PC-3 (cell line): ENCODE measurements around the gene CKAP2. TPM values are rescaled to one million over a fixed set of nuclear protein-coding genes. Genes with fewer than 3 reads are reported as not detected.
"Not testable (repeated sequence)": the region's sequence is repeated elsewhere in the genome, so short reads cannot be mapped to it uniquely, and the experiment has no call there.

Source experiments
- ATAC-seq: fragments of 200-7000 bp; cut with Tn5 transposase; 2 replicates; pipeline ENCODE4 v1.9.1; 2020; ENCODE audit warnings: mild to moderate bottlenecking, moderate library complexity
- BruUV-seq: library from RNA; stranded (reverse); fragments of 400-500 nt; replicated peaks from 2 replicates; lab custom pipeline; 2021; lab: Mats Ljungman, UMichigan
- CTCF ChIA-PET: fragments of 300-600 bp; sonication (Branson Sonifier 250); formaldehyde crosslinking; loops from one replicate; lab custom pipeline; 2022; ENCODE audit warnings: antibody characterized with exemption; lab: Charles Lee
- POLR2A ChIA-PET: fragments of 300-600 bp; sonication (Branson Sonifier 250); formaldehyde crosslinking; loops from one replicate; lab custom pipeline; 2022; ENCODE audit warnings: antibody characterized with exemption; ENCODE audit not compliant: unreplicated experiment; lab: Charles Lee
- DNase-seq: peaks from one replicate; pipeline ENCODE4 v3.0.0-alpha.2; 2015
- H2AFZ ChIP-seq: fragments of 300-600 bp; sonication (generic); 2 replicates; pipeline ENCODE4 v1.6.0; 2016; ENCODE audit warnings: antibody characterized with exemption, low read length
- H3F3A ChIP-seq: fragments of 300-600 bp; sonication (generic); one replicate; pipeline ENCODE4 v1.6.0; 2017; ENCODE audit warnings: antibody characterized with exemption, low read length, control low read depth, mild to moderate bottlenecking; ENCODE audit not compliant: unreplicated experiment
- H3K27ac ChIP-seq: fragments of 300-600 bp; sonication (generic); 2 replicates; pipeline ENCODE4 v1.5.1; 2016; ENCODE audit warnings: mild to moderate bottlenecking, low read length
- H3K27me3 ChIP-seq: fragments of 300-600 bp; sonication (generic); 2 replicates; pipeline ENCODE4 v1.6.1; 2016; ENCODE audit warnings: low read length, mixed read lengths
- H3K36me3 ChIP-seq: fragments of 300-600 bp; sonication (generic); 2 replicates; pipeline ENCODE4 v1.6.1; 2016; ENCODE audit warnings: low read depth, mixed run types, low read length, mixed read lengths
- H3K4me1 ChIP-seq: fragments of 300-600 bp; sonication (generic); 2 replicates; pipeline ENCODE4 v1.5.1; 2016; ENCODE audit warnings: low read length; ENCODE audit not compliant: insufficient read depth
- H3K4me2 ChIP-seq: fragments of 300-600 bp; sonication (generic); 2 replicates; pipeline ENCODE4 v1.6.0; 2016; ENCODE audit warnings: low read length
- H3K4me3 ChIP-seq: fragments of 300-600 bp; sonication (generic); 2 replicates; pipeline ENCODE4 v1.5.1; 2016; ENCODE audit warnings: mild to moderate bottlenecking, low read length, mixed read lengths
- H3K79me2 ChIP-seq: fragments of 300-600 bp; sonication (generic); 2 replicates; pipeline ENCODE4 v1.6.1; 2017; ENCODE audit warnings: low read length, mixed read lengths
- H3K9ac ChIP-seq: fragments of 300-600 bp; sonication (generic); 2 replicates; pipeline ENCODE4 v1.6.0; 2016; ENCODE audit warnings: mild to moderate bottlenecking, low read length
- H3K9me2 ChIP-seq: fragments of 300-600 bp; sonication (generic); replicated peaks from 2 replicates; pipeline ENCODE4 v1.6.1; 2016; ENCODE audit warnings: mixed run types, low read length, mixed read lengths
- H3K9me3 ChIP-seq: fragments of 300-600 bp; sonication (generic); 2 replicates; pipeline ENCODE4 v1.6.1; 2016; ENCODE audit warnings: low read length, mixed read lengths
- H4K20me1 ChIP-seq: fragments of 300-600 bp; sonication (generic); 2 replicates; pipeline ENCODE4 v1.6.1; 2016; ENCODE audit warnings: low read length, mixed read lengths
- EZH2 ChIP-seq: fragments of 300-600 bp; sonication (generic); IDR thresholded peaks from one replicate; pipeline ENCODE4 v1.6.1; 2017; ENCODE audit warnings: antibody characterized with exemption, mild to moderate bottlenecking, low read length; ENCODE audit not compliant: unreplicated experiment
- EZH2phosphoT487 ChIP-seq: fragments of 300-600 bp; sonication (generic); IDR thresholded peaks from 2 replicates; pipeline ENCODE4 v1.6.1; 2018; ENCODE audit warnings: mild to moderate bottlenecking, antibody characterized with exemption, low read length, borderline replicate concordance
- intact Hi-C: fragments of 100-400 bp; cut with micrococcal nuclease; formaldehyde crosslinking; loops from 2 replicates; pipeline ENCODE4 v1.9.0; 2023
- total RNA-seq: library from RNA; depleted of rRNA; stranded (reverse); fragments of >200 nt; gene quantifications from 2 replicates; pipeline ENCODE4 v1.2.3, GENCODE V29; 2014
- TF ChIP-seq, protein P1 (sequence below): fragments of 300-600 bp; sonication (generic); conservative IDR thresholded peaks from 2 replicates; pipeline ENCODE4 v1.5.1; 2017; ENCODE audit warnings: antibody characterized with exemption, low read depth, mild to moderate bottlenecking, low read length

CKAP2 gene
- total RNA-seq, 1 experiment from 2014 or later: 30.7 TPM

DNA sequence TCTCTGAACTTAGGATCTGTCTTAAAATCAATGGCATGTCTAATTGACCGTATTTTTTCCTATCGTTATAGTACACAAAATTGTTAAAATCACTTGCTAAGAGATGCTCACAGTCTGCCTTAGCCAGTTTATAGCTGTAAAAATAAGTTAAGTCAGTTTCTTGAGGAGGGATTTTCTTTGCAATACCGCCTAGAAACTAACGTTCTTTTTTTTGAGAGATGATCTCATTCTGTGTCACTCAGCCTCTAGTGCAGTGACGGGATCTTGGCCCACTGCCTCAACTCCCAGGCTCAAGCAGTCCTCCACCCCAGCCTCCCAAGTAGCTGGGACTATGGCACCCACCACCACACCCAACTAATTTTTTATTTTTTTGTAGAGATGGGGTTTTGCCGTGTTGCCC lies 4.4 kb downstream of the CKAP2 start:
- Histone ChIP-seq H3K27ac (0 out of 2 replicates have a peak overlapping the region, but pooled peaks have one; percentile 14), H3K9me3 (no peaks in the 10 kb centered on the region), H4K20me1 (0 out of 2 replicates have a peak, but pooled peaks cover 7% of the 10 kb centered on the region), H3K36me3 (peaks cover 35% of the 10 kb centered on the region), H3K4me2 (peak overlapping the region; percentile 10; the same call in 1 of the 2 replicates), H3K9me2 (no peaks in the 10 kb centered on the region), H3K4me3 (no peak overlapping the region), H3F3A (no peaks in the 10 kb centered on the region), H3K9ac (no peak overlapping the region), H3K27me3 (no peaks in the 10 kb centered on the region), H3K4me1 (peaks cover 15% of the 10 kb centered on the region), H3K79me2 (peaks cover 84% of the 10 kb centered on the region), H2AFZ (no peak overlapping the region)
- POLR2A ChIA-PET: interaction anchor here (0.6 kb wide), 1 partner anchor 1316 kb away, joined by 3 read pairs; no protein-coding TSS in a partner anchor
- no TSS peak for BruUV-seq
- DNase-seq: peak; percentile 80
- intact Hi-C loops: loop anchor here (5.0 kb wide), 1 partner anchor 193 kb away; the partner anchor contains the start of gene SUGT1
- TF ChIP-seq EZH2phosphoT487: no peak
- TF ChIP-seq EZH2: no peak
- TF ChIP-seq, protein P1, sequence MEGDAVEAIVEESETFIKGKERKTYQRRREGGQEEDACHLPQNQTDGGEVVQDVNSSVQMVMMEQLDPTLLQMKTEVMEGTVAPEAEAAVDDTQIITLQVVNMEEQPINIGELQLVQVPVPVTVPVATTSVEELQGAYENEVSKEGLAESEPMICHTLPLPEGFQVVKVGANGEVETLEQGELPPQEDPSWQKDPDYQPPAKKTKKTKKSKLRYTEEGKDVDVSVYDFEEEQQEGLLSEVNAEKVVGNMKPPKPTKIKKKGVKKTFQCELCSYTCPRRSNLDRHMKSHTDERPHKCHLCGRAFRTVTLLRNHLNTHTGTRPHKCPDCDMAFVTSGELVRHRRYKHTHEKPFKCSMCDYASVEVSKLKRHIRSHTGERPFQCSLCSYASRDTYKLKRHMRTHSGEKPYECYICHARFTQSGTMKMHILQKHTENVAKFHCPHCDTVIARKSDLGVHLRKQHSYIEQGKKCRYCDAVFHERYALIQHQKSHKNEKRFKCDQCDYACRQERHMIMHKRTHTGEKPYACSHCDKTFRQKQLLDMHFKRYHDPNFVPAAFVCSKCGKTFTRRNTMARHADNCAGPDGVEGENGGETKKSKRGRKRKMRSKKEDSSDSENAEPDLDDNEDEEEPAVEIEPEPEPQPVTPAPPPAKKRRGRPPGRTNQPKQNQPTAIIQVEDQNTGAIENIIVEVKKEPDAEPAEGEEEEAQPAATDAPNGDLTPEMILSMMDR: no peak
- CTCF ChIA-PET: no interaction called here
- peak; percentile 18; the same call in 1 of the 2 replicates for ATAC-seq

DNA sequence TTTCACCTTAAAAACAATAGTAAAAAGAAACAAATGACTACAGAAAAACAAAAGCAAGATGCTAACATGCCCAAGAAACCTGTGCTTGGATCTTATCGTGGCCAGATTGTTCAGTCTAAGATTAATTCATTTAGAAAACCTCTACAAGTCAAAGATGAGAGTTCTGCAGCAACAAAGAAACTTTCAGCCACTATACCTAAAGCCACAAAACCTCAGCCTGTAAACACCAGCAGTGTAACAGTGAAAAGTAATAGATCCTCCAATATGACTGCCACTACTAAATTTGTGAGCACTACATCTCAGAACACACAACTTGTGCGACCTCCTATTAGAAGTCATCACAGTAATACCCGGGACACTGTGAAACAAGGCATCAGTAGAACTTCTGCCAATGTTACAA lies 6.0 kb downstream of the CKAP2 start:
- ChIA-PET POLR2A (no interaction called here), CTCF (no interaction called here)
- Histone ChIP-seq H3K9me2 (no peaks in the 10 kb centered on the region), H3K27me3 (no peaks in the 10 kb centered on the region), H3F3A (no peaks in the 10 kb centered on the region), H3K9me3 (no peaks in the 10 kb centered on the region), H3K79me2 (peaks cover 76% of the 10 kb centered on the region), H3K36me3 (peaks cover 44% of the 10 kb centered on the region), H3K9ac (no peak overlapping the region), H4K20me1 (0 out of 2 replicates have a peak, but pooled peaks cover 13% of the 10 kb centered on the region), H3K4me2 (no peak overlapping the region), H2AFZ (no peak overlapping the region), H3K4me1 (peaks cover 15% of the 10 kb centered on the region), H3K4me3 (no peak overlapping the region), H3K27ac (no peak overlapping the region)
- TF ChIP-seq EZH2 (no peak), EZH2phosphoT487 (no peak)
- TF ChIP-seq, protein P1: no peak
- ATAC-seq (no peak), DNase-seq (no peak)
- BruUV-seq: TSS peak; percentile 4
- intact Hi-C loops: no loop called here

GRCh38 chr13:52463526-52463925 lies 8.2 kb downstream of the CKAP2 start:
- ATAC-seq (no peak), DNase-seq (no peak)
- no peak overlapping the region for H2AFZ ChIP-seq
- H3K9ac ChIP-seq: no peak overlapping the region
- BruUV-seq: no TSS peak
- POLR2A ChIA-PET: no interaction called here
- peaks cover 60% of the 10 kb centered on the region for H3K79me2 ChIP-seq
- peaks cover 44% of the 10 kb centered on the region for H3K36me3 ChIP-seq
- H3K4me3 ChIP-seq: no peak overlapping the region
- intact Hi-C loops: no loop called here
- H3K9me2 ChIP-seq: no peaks in the 10 kb centered on the region
- H3K27me3 ChIP-seq: no peaks in the 10 kb centered on the region
- peaks cover 5% of the 10 kb centered on the region for H3K4me1 ChIP-seq
- no peak overlapping the region for H3K27ac ChIP-seq
- 0 out of 2 replicates have a peak, but pooled peaks cover 13% of the 10 kb centered on the region for H4K20me1 ChIP-seq
- CTCF ChIA-PET: no interaction called here
- no peaks in the 10 kb centered on the region for H3F3A ChIP-seq
- TF ChIP-seq, protein P1: no peak
- TF ChIP-seq EZH2 (no peak), EZH2phosphoT487 (no peak)
- H3K9me3 ChIP-seq: no peaks in the 10 kb centered on the region
- H3K4me2 ChIP-seq: no peak overlapping the region

GRCh38 chr13:52468487-52468886 lies 13.2 kb downstream of the CKAP2 start:
- H3K27me3 ChIP-seq, H3F3A ChIP-seq, H3K4me2 ChIP-seq, CTCF ChIA-PET, POLR2A ChIA-PET, H3K4me1 ChIP-seq, H3K9me3 ChIP-seq, H2AFZ ChIP-seq, H3K4me3 ChIP-seq, H3K27ac ChIP-seq, H3K9ac ChIP-seq, intact Hi-C loops, BruUV-seq, H4K20me1 ChIP-seq, H3K9me2 ChIP-seq, ATAC-seq, DNase-seq: not testable (repeated sequence)
- H3K79me2 ChIP-seq: peaks cover 15% of the 10 kb centered on the region; the same call in 1 of the 2 replicates
- H3K36me3 ChIP-seq: peaks cover 17% of the 10 kb centered on the region
